K562 (cell line): Measurements from ENCODE around the gene SETD1B. TPM values are rescaled to one million over a fixed set of nuclear protein-coding genes. Genes with fewer than 3 reads are reported as not detected.

ENCODE experiments used
- CBX3 ChIP-seq, 2 experiments: IDR thresholded peaks; 1 replicate in 1 of 2; 2 replicates in 1 of 2; pipeline ENCODE4 v1.6.1; 2012; ENCODE audit warnings: inconsistent platforms in 2 of 2, low read length in 2 of 2, borderline replicate concordance in 1 of 2, control low read depth in 1 of 2
- CREB1 ChIP-seq, 2 experiments: sonication (generic) in 1 of 2; formaldehyde crosslinking in 1 of 2; IDR thresholded peaks; 2 replicates each; pipeline versions ENCODE4 v1.6.1 to v1.8.0; 2012 to 2022; ENCODE audit warnings: inconsistent platforms in 1 of 2, mild to moderate bottlenecking in 1 of 2, missing genetic modification reagents in 1 of 2, moderate library complexity in 1 of 2
- ETS1 ChIP-seq: conservative IDR thresholded peaks from 2 replicates; pipeline ENCODE4 v1.6.1; 2011; ENCODE audit warnings: low read depth, mild to moderate bottlenecking, low read length; ENCODE audit not compliant: control insufficient read depth
- KLF16 ChIP-seq: IDR thresholded peaks from 2 replicates; pipeline ENCODE4 v1.6.1; 2016; ENCODE audit warnings: antibody characterized with exemption
- NCOA4 ChIP-seq: fragments of 450-650 bp; IDR thresholded peaks from 2 replicates; pipeline ENCODE4 v1.6.1; 2018; ENCODE audit warnings: mild to moderate bottlenecking; ENCODE audit not compliant: partially characterized antibody
- PHB2 ChIP-seq: fragments of 450-650 bp; IDR thresholded peaks from 2 replicates; pipeline ENCODE4 v1.6.1; 2017; ENCODE audit warnings: low read depth
- POLR2AphosphoS2 ChIP-seq: IDR thresholded peaks from 2 replicates; pipeline ENCODE4 v1.6.1; 2012; ENCODE audit warnings: low read length, improper control_type of control experiment
- SFPQ ChIP-seq: fragments of 200-400 bp; formaldehyde crosslinking; IDR thresholded peaks from 2 replicates; pipeline ENCODE4 v1.6.1; 2017; ENCODE audit warnings: mild to moderate bottlenecking, low read depth, low read length, moderate library complexity
- TAF1 ChIP-seq: IDR thresholded peaks from 2 replicates; pipeline ENCODE4 v1.6.1; 2011; ENCODE audit warnings: mild to moderate bottlenecking, low read length, moderate library complexity; ENCODE audit not compliant: insufficient read depth, control insufficient read depth, severe bottlenecking; ENCODE audit errors: extremely low read depth
- UBTF ChIP-seq, 2 experiments: IDR thresholded peaks; 2 replicates each; pipeline ENCODE4 v1.6.1; 2012; ENCODE audit warnings: improper control_type of control experiment in 2 of 2, low read depth in 2 of 2, low read length in 2 of 2, borderline replicate concordance in 1 of 2
- ZBTB1 ChIP-seq: sonication (generic); formaldehyde crosslinking; IDR thresholded peaks from 2 replicates; pipeline ENCODE4 v1.8.1; 2023; ENCODE audit warnings: missing genetic modification reagents, low read depth, mild to moderate bottlenecking, borderline replicate concordance
- ZC3H8 ChIP-seq: fragments of 450-650 bp; IDR thresholded peaks from 2 replicates; pipeline ENCODE4 v1.6.1; 2017
- ZNF592 ChIP-seq: fragments of 450-650 bp; IDR thresholded peaks from 2 replicates; pipeline ENCODE4 v1.6.1; 2017; ENCODE audit warnings: antibody characterized with exemption, mild to moderate bottlenecking
- ZNF644 ChIP-seq: fragments of 200-800 bp; sonication (Bioruptor generic); IDR thresholded peaks from 2 replicates; pipeline ENCODE4 v1.6.1; 2016; ENCODE audit warnings: low read depth, missing genetic modification characterization, missing compliant biosample characterization
- ZNF79 ChIP-seq: fragments of 250-450 bp; sonication (Bioruptor Pico); IDR thresholded peaks from 2 replicates; pipeline ENCODE4 v1.4.0; 2020; ENCODE audit warnings: low read depth, mild to moderate bottlenecking, moderate library complexity
- polyA plus RNA-seq, 8 experiments: library from polyadenylated mRNA; depleted of rRNA in 4 of 8; stranded (reverse) in 5 of 8; unstranded in 3 of 8; fragments of >200 nt; fragmentation: Nextera tagmentation in 2 of 8; fragmentation: Illumina TruSeq in 1 of 8; extraction: Ambion mirVana in 2 of 8; extraction: Trizol in 1 of 8; gene quantifications; 2 replicates each; pipeline versions ENCODE4 v1.2.1 to v1.2.3, GENCODE V29; 2011 to 2014; ENCODE audit warnings: inconsistent platforms in 1 of 8, missing spikeins in 1 of 8
- total RNA-seq, 7 experiments: library from RNA; depleted of rRNA in 6 of 7; stranded (reverse); fragments of >200 nt in 6 of 7; fragmentation: Illumina TruSeq in 2 of 7; extraction: Trizol in 2 of 7; gene quantifications; 2 replicates each; pipeline versions ENCODE4 v1.2.1 to v1.2.3, GENCODE V29; 2011 to 2021; ENCODE audit warnings: low replicate concordance in 1 of 7

SETD1B gene
- total and polyA plus RNA-seq, 9 of the 15 experiments (the other 6 are each of a cell fraction or from before 2014, with no cell fraction given) = 0.48 to 26.6 (median 2.3) TPM

- TF ChIP-seq UBTF (IDR thresholded peaks at IDR 0.05; ENCODE audit: borderline replicate concordance in 1 of 2, low read depth in 2 of 2, low read length in 2 of 2) = peak; percentile 88 to 95; a peak in 3 of 4 replicates
- no peak for TF ChIP-seq PHB2
- peak; percentile 81 for TF ChIP-seq TAF1
- TF ChIP-seq CBX3 (IDR thresholded peaks at IDR 0.05; ENCODE audit: borderline replicate concordance in 1 of 2, low read length in 2 of 2) = peak in 1 of 2 experiments; percentile 47; a peak in 1 of 3 replicates
- TF ChIP-seq ZBTB1 (CRISPR knock-in tag) = 0 out of 2 replicates have a peak, but pooled peaks have one; percentile 36
- TF ChIP-seq SFPQ = no peak
- TF ChIP-seq ZNF644 (tag) = peak; percentile 22; the same call in 1 of the 2 replicates
- no peak for TF ChIP-seq ZC3H8
- 0 out of 2 replicates have a peak, but pooled peaks have one; percentile 39 for TF ChIP-seq ETS1
- no peak for TF ChIP-seq KLF16
- peak; percentile 82; the same call in 1 of the 2 replicates for TF ChIP-seq ZNF592
- TF ChIP-seq POLR2AphosphoS2 = peak; percentile 94
- no peak for TF ChIP-seq NCOA4
- 0 out of 2 replicates have a peak, but pooled peaks have one; percentile 15 for TF ChIP-seq ZNF79 (CRISPR knock-in tag)
- no peak; the same call in 1 of the 2 replicates for TF ChIP-seq CREB1 (IDR thresholded peaks at IDR 0.05)
- TF ChIP-seq CREB1 (CRISPR knock-in tag; IDR thresholded peaks at IDR 0.05) = peak; percentile 45; the same call in 1 of the 2 replicates
Measured at GRCh38 chr12:121802843-121803698, 738 bp upstream of the SETD1B start (continued).
